ENCODE data around the gene KCNJ12.
"Not testable (repeated sequence)": the region's sequence is repeated elsewhere in the genome, so short reads cannot be mapped to it uniquely, and the experiment has no call there.

The KCNJ12 gene

DNA sequence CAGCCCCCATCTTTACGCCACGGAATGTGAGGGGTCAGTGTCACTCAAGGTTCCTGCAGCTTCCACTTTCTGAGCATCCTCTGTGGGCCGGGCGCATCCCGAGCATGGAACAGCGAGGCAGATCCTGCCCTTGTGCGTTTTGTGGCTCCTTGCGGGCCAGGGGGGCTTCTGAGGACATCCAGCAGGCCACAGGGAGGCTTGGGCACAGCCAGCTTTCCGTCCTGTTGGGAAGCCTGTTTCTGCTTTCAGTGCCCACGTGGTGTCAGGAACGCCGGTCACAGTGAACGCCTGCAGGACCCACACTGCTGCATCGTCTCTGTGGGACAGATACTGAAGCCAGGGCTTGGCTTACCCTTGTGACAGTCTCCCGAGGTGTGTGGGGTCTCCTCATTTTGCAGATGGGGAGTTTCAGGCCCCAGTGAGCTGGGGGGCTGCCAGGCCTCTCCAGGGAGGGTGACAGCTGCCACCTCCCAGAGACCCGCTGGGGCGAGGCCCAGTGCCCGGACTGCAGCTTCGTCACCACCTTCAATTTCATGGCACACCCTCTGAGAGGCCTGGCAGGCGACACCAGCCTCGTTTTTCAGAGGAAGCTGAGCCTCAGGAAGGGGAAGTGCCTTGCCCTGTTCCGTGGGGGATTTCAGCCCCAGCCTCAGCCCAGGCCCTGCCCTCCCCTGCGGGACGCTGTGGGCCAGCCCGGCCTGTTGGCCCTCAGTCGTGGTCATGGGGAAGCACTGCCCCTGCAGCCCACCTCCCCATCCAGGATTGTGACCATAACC is 29.0 kb downstream of the KCNJ12 start:
- DNase-seq; H3K9me3 ChIP-seq (ENCODE audit: control insufficient read depth, low read length); H3K27ac ChIP-seq (ENCODE audit: insufficient read depth, low read length, poor library complexity, severe bottlenecking); H3K27me3 ChIP-seq (replicated peaks; ENCODE audit: control insufficient read depth, insufficient read depth, low read length, poor library complexity, severe bottlenecking); H3K4me1 ChIP-seq (ENCODE audit: control insufficient read depth, insufficient read depth, low read length, poor library complexity, severe bottlenecking); H3K4me3 ChIP-seq (ENCODE audit: insufficient read depth, low read depth, low read length, poor library complexity, severe bottlenecking); H3K36me3 ChIP-seq (ENCODE audit: control insufficient read depth, insufficient read depth, low read length): not testable (repeated sequence)

DNA sequence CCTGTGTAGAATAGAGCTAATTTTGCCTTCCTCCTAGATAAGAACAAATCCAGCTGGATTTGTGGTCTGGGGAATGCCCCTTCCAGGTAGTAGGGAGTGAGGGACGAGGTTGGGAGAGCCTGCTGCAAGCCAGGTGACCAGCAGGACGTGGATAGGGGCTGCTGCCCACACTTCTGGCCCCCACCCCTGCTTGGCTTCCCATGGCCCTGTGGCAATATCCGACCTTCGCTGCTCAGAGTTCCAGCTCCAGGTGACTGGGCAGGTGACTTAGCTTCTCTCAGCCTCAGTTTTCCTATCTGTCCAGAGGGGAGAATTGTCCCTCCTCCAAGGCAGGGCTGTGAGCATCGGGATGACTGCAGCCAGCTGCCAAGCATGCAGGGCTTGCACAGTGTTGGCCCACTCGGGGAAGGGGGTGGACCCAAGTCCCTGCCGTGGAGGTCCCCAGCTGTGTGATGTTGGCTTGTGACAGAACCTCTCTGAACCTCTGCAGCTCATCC is 29.8 kb downstream of the KCNJ12 start:
- not testable (repeated sequence) for H3K4me1 ChIP-seq (ENCODE audit: control insufficient read depth, insufficient read depth, low read length, poor library complexity, severe bottlenecking); H3K27ac ChIP-seq (ENCODE audit: insufficient read depth, low read length, poor library complexity, severe bottlenecking); DNase-seq; H3K36me3 ChIP-seq (ENCODE audit: control insufficient read depth, insufficient read depth, low read length); H3K27me3 ChIP-seq (replicated peaks; ENCODE audit: control insufficient read depth, insufficient read depth, low read length, poor library complexity, severe bottlenecking); H3K9me3 ChIP-seq (ENCODE audit: control insufficient read depth, low read length); H3K4me3 ChIP-seq (ENCODE audit: insufficient read depth, low read depth, low read length, poor library complexity, severe bottlenecking)

- not testable (repeated sequence) for H3K27ac ChIP-seq (ENCODE audit: insufficient read depth, low read length, poor library complexity, severe bottlenecking); H3K4me1 ChIP-seq (ENCODE audit: control insufficient read depth, insufficient read depth, low read length, poor library complexity, severe bottlenecking); H3K36me3 ChIP-seq (ENCODE audit: control insufficient read depth, insufficient read depth, low read length); H3K27me3 ChIP-seq (replicated peaks; ENCODE audit: control insufficient read depth, insufficient read depth, low read length, poor library complexity, severe bottlenecking); DNase-seq; H3K4me3 ChIP-seq (ENCODE audit: insufficient read depth, low read depth, low read length, poor library complexity, severe bottlenecking); H3K9me3 ChIP-seq (ENCODE audit: control insufficient read depth, low read length)
Observed at GRCh38 chr17:21406616-21407404, 30.7 kb downstream of the KCNJ12 start.

DNA sequence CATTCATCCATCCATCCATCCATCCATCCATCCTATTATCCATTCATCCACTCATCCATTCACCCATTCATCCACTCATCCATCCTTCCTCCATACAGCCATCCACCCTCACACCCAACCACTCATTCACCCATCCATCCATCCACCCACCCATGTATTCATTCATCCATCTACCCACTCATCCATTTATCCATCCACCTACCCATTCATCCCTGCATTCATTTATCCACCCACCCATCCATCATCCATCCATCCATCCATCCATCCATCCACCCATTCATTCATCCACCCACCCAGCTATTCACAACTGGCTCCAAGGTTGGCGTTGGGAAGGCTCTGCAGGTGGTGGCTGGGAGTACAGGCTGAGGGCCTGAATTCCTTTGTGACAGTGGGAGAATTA is 31.6 kb downstream of the KCNJ12 start:
- not testable (repeated sequence) for H3K4me3 ChIP-seq (ENCODE audit: insufficient read depth, low read depth, low read length, poor library complexity, severe bottlenecking); H3K27me3 ChIP-seq (replicated peaks; ENCODE audit: control insufficient read depth, insufficient read depth, low read length, poor library complexity, severe bottlenecking); DNase-seq; H3K27ac ChIP-seq (ENCODE audit: insufficient read depth, low read length, poor library complexity, severe bottlenecking); H3K36me3 ChIP-seq (ENCODE audit: control insufficient read depth, insufficient read depth, low read length); H3K4me1 ChIP-seq (ENCODE audit: control insufficient read depth, insufficient read depth, low read length, poor library complexity, severe bottlenecking); H3K9me3 ChIP-seq (ENCODE audit: control insufficient read depth, low read length)

- not testable (repeated sequence) for H3K4me1 ChIP-seq (ENCODE audit: control insufficient read depth, insufficient read depth, low read length, poor library complexity, severe bottlenecking); H3K27me3 ChIP-seq (replicated peaks; ENCODE audit: control insufficient read depth, insufficient read depth, low read length, poor library complexity, severe bottlenecking); H3K36me3 ChIP-seq (ENCODE audit: control insufficient read depth, insufficient read depth, low read length); H3K4me3 ChIP-seq (ENCODE audit: insufficient read depth, low read depth, low read length, poor library complexity, severe bottlenecking); H3K9me3 ChIP-seq (ENCODE audit: control insufficient read depth, low read length); DNase-seq; H3K27ac ChIP-seq (ENCODE audit: insufficient read depth, low read length, poor library complexity, severe bottlenecking)
Observed at GRCh38 chr17:21408224-21408623, 32.1 kb downstream of the KCNJ12 start.

GRCh38 chr17:21408766-21409300 is 32.7 kb downstream of the KCNJ12 start:
- H3K4me1 ChIP-seq (ENCODE audit: control insufficient read depth, insufficient read depth, low read length, poor library complexity, severe bottlenecking); DNase-seq; H3K27ac ChIP-seq (ENCODE audit: insufficient read depth, low read length, poor library complexity, severe bottlenecking); H3K9me3 ChIP-seq (ENCODE audit: control insufficient read depth, low read length); H3K4me3 ChIP-seq (ENCODE audit: insufficient read depth, low read depth, low read length, poor library complexity, severe bottlenecking); H3K27me3 ChIP-seq (replicated peaks; ENCODE audit: control insufficient read depth, insufficient read depth, low read length, poor library complexity, severe bottlenecking); H3K36me3 ChIP-seq (ENCODE audit: control insufficient read depth, insufficient read depth, low read length): not testable (repeated sequence)

- not testable (repeated sequence) for H3K4me3 ChIP-seq (ENCODE audit: insufficient read depth, low read depth, low read length, poor library complexity, severe bottlenecking); H3K27ac ChIP-seq (ENCODE audit: insufficient read depth, low read length, poor library complexity, severe bottlenecking); H3K9me3 ChIP-seq (ENCODE audit: control insufficient read depth, low read length); DNase-seq; H3K36me3 ChIP-seq (ENCODE audit: control insufficient read depth, insufficient read depth, low read length); H3K4me1 ChIP-seq (ENCODE audit: control insufficient read depth, insufficient read depth, low read length, poor library complexity, severe bottlenecking); H3K27me3 ChIP-seq (replicated peaks; ENCODE audit: control insufficient read depth, insufficient read depth, low read length, poor library complexity, severe bottlenecking)
Observed at GRCh38 chr17:21409388-21409787, 33.2 kb downstream of the KCNJ12 start.

DNA sequence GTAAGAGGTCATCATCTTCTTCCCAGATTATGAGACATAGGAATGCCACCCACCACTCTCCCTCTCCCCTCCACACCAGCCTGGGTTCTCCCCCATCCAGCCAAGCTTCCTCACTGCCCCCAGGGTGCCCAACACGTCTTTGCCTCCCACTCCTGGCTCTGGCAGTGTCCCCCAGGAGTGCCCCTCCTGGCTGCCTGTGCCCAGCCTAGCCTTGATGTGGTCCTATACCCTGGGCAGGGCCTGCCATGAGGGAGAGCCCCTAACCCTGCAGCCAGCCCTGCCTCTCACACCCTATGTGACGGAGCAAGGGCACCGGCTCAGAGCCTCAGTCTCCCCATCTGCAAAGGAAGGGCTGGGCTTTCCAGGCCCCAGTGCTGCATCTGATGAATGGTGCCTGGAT is 33.8 kb downstream of the KCNJ12 start:
- not testable (repeated sequence) for H3K27ac ChIP-seq (ENCODE audit: insufficient read depth, low read length, poor library complexity, severe bottlenecking); H3K4me1 ChIP-seq (ENCODE audit: control insufficient read depth, insufficient read depth, low read length, poor library complexity, severe bottlenecking); H3K4me3 ChIP-seq (ENCODE audit: insufficient read depth, low read depth, low read length, poor library complexity, severe bottlenecking); DNase-seq; H3K27me3 ChIP-seq (replicated peaks; ENCODE audit: control insufficient read depth, insufficient read depth, low read length, poor library complexity, severe bottlenecking); H3K9me3 ChIP-seq (ENCODE audit: control insufficient read depth, low read length); H3K36me3 ChIP-seq (ENCODE audit: control insufficient read depth, insufficient read depth, low read length)

DNA sequence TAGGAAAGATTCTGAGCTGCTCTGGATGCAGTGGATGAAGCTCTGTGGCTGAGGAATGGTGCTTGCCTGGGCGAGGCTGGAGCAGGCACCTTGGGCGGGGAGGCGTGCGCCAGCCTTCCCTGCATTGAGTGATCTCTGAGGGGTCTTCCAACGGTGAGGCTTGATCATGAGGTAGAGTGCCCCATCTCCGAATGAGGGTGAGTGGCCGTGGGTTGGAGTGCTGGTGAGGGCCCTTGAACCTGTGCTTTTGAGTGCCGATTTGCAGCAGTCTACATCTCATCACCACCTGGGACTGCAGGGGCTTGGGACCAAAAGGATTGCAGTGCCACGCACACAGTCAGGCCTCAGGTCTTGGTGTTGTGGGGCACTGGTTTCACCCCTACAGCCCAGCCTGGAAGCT is 34.2 kb downstream of the KCNJ12 start:
- not testable (repeated sequence) for H3K9me3 ChIP-seq (ENCODE audit: control insufficient read depth, low read length); DNase-seq; H3K27ac ChIP-seq (ENCODE audit: insufficient read depth, low read length, poor library complexity, severe bottlenecking); H3K4me1 ChIP-seq (ENCODE audit: control insufficient read depth, insufficient read depth, low read length, poor library complexity, severe bottlenecking); H3K36me3 ChIP-seq (ENCODE audit: control insufficient read depth, insufficient read depth, low read length); H3K4me3 ChIP-seq (ENCODE audit: insufficient read depth, low read depth, low read length, poor library complexity, severe bottlenecking); H3K27me3 ChIP-seq (replicated peaks; ENCODE audit: control insufficient read depth, insufficient read depth, low read length, poor library complexity, severe bottlenecking)

All from effector memory CD4-positive, alpha-beta T cell (primary cell).